HG03103 (cell line): ENCODE measurements around the gene SHANK1.

ENCODE experiments used
- ATAC-seq: cut with Tn5 transposase; IDR thresholded peaks from one replicate; pipeline ENCODE4 v1.9.1; 2021; ENCODE audit warnings: low read depth; ENCODE audit not compliant: unreplicated experiment

SHANK1 gene

GRCh38 chr19:50713556-50714236 is 5.9 kb downstream of the SHANK1 start:
- ATAC-seq, result no peak

- ATAC-seq, result no peak
These were observed 6.8 kb downstream of the SHANK1 start for GRCh38 chr19:50712833-50713232.

GRCh38 chr19:50711805-50712204 is 7.8 kb downstream of the SHANK1 start:
- ATAC-seq, result no peak

- no peak for ATAC-seq
These were observed 8.4 kb downstream of the SHANK1 start for GRCh38 chr19:50711196-50711595.

GRCh38 chr19:50710612-50711011 is 9.0 kb downstream of the SHANK1 start:
- no peak for ATAC-seq

- no peak for ATAC-seq
These were observed 9.5 kb downstream of the SHANK1 start for GRCh38 chr19:50710094-50710493.

- no peak for ATAC-seq
These were observed 11.3 kb downstream of the SHANK1 start for GRCh38 chr19:50708179-50708879.

DNA sequence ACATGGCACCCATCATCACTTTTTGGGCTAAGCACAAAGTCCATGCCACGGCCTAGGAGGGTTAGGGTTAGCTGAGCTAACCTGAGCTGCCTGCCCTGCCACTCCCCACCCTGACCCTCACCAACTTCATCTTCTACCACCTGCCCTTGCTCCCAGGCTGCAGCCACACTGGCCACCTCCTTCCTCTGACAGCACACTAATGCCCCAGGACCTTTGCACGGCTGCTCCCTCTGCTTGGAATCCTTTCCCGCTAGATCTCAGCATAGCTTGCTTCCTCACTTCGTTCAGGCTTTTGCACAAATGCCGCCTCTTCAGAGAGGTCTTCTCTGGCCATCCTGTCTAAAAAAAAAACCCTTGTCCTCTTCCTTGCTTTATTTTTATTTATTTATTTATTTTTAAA is 13.2 kb downstream of the SHANK1 start:
- ATAC-seq, result no peak

DNA sequence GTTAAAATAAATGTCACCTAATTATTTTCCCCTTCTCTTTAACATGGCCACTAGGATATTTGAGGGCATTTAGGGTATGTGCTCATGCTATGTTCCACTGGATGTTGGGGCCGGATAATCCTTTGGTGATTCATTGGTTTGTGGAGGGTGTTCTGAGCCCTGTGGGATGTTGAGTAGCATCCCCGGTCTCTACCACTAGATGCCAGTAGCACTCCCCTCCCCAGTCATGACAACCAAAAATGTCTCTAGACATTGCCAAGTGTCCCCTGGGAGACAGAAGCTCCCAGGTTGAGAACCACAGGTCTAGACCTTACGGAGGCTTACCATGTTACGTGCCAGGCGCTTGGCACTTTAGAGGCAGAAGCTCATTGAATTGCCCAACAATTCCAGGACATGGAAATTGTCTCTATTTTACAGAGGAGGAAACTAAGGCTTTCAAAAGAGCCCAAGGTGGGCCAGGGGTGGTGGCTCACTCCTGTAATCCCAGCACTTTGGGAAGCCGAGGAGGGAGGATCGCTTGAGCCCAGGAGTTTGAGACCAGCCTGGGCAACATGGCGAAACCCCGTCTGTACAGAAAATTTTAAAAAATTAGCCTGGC is 14.1 kb downstream of the SHANK1 start:
- no peak for ATAC-seq

- no peak for ATAC-seq
These were observed 15.4 kb downstream of the SHANK1 start for GRCh38 chr19:50703915-50704796.

DNA sequence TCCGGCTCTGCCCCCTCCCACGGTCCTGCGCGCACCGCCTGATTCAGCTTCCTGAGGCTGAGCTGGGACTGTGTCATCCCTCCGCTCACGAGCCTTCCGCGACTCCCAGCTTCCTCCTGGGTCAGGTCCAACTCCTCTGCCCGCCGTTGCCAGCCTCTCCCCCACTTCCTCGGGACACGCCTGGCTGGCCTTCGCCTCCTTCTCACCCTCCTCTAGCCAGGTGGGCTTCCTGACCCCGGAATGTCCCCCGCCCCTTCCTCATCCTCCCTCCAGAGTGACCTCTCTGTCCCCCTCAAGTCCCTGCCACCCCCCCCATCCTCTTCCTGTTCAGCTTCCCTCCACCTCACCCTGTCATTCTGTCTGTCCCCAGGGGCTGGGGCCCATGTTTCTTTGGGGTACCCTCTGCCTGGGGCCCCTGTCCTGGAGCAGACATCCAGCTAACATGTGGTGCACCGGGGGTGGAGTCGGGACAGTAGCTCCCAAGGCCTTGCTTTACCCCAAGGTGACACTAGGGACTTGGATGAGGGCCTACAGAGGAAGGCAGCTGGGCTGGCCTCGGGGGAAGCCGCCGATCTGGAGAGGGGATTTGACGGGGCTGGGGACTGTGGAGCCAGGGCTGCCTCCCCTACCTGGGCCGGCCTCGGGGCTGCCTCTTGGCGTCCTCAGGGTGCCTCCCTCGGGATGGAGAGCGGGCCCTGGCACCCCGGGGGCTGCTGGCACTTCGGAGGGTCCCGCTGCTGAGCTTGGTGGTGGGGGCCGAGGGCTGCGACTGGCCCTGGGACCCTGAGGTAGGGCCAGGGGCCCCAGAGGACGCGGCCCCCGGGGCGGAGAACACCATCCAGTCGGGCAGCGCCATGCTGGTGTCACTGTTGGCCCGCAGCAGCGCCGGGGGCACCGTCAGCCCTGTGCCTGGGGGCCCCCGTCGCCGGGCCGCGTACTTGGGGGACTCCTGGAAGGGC is 16.5 kb downstream of the SHANK1 start:
- ATAC-seq, result no peak

DNA sequence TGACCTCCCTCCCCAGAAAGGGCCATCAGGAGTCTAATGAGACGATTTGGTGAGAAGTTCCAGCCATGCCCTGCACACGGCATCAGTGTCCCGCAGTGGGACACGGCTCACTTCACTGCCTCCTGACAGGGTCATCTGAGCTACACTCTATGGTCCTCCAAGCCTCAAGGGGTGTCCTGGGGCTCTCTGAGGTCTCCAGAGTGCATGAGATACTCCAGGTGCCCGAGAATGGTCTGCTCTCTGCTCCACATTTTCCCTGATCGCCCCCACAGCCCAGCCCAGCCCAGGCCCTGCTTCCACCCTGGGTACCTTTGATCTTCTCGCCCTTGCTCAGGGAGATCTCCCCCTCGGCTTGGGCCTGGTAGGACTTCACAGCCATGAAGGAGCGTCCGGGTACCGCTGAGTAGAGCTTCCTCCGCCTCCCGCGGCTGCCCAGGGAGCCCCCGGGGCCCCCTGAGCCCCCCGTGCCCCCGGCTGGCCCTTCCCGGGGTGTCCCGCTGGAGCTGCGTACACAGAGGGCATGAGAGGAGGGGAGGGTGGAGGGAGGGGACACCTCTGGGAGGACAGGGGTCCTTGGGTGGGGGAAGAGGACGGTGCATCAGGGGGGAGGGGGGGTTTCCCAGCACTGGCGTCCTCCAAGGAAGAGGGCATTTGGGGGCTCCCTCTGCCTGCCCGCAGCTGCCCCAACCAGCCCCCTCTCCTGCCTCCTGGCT is 17.3 kb downstream of the SHANK1 start:
- no peak for ATAC-seq

GRCh38 chr19:50701367-50701985 is 18.1 kb downstream of the SHANK1 start:
- ATAC-seq, result no peak

DNA sequence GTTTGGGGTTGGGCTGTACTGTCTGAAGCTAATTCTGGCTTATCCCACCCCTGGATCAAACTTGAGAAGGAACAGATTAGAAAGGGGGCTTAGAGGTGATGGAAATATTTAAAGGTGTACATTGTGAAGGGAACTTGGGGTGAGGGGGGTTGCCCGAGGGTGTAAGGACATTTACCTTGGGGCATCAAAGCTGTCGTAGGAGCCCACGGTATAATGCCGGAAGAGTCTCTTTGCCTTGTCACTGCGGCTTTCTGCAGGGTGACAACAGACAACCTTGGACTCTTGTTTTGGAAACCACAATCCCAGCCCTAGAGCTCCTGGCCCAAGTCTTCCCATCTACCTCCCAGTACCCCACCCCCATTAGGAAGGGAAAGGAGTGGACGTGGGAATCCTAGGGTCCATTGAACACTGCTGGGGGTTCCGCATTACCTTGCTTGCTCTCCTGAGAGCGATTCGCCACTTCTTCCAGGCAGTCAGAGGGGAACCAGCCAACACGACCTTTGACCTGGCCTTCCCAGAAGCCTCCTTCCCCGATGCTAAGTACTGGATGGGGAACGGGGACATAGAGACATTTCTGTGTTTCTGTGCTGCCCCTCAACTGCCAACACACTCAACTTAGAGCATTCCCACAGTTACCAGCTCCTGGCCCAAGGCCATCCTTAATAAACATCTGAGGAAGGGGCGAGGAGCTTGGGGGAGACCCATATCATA is 22.0 kb downstream of the SHANK1 start:
- ATAC-seq, result no peak

GRCh38 chr19:50696094-50696483 is 23.5 kb downstream of the SHANK1 start:
- ATAC-seq, result no peak

DNA sequence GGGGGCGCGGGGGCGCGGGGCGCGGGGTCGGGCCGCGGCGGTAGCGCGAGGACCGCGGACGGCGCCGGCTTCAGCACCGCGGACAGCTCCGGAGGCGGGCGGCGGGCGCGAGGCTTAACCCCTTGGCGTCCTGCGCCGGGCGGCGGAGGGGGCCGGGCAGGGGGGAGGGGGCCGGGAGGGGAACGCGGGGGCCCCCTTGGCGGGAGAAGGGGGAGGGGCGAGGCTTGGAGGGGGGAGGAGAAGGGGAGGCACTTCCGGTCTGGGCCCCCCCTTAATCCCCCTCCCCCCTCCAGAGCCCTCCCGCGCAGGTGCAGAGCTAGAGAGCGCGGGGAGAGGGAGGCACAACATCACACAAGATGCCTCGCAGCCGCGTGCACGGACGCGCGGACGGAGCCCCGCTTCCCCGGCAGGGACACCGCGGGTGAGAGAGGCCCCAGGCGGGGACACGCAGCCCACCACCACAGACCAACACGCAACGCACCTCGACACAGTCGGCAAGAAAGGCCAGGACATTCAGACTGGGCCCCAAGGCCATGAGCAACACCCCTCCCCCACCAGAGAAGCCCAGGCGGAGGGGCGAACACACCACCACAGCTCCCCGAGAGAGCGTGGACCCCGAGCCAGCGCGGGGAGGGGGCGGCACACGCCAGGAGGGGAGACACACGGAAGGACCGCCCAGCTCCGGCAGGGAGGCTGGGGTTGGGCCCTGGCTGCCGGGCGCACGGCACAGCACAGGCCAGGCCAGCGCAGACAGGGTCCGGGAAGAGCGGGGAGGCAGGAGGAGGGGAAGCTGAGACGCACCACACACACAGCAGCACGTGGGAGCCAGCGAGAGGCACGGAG is 24.1 kb downstream of the SHANK1 start:
- no peak for ATAC-seq

DNA sequence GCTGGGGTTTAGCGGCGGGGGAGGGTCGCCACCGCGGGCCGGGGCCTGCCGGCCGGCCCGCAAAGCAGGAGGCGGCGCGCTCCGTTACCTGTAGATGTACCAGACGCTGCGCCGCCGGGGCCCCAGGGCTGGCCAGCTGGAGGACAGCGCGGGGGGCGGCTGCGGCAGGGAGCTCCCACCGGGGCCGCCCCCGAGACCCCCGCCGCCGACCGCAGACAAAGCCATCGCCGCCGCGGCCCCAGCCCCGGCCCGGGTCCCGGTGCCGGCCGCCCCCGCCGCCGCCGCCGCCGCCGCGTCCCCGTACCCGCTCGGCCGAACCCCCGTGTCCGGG is 24.8 kb downstream of the SHANK1 start:
- no peak for ATAC-seq
